HG02970 (cell line): ENCODE measurements around the gene FAM13B.
A peak's percentile ranks its signal among the peaks of the same experiment; 100 is the strongest.
"Not testable (repeated sequence)": the region's sequence is repeated elsewhere in the genome, so short reads cannot be mapped to it uniquely, and the experiment has no call there.

ENCODE experiments used
- ATAC-seq: cut with Tn5 transposase; IDR thresholded peaks from one replicate; pipeline ENCODE4 v1.9.1; 2021; ENCODE audit warnings: mild to moderate bottlenecking, moderate library complexity, moderate number of reproducible peaks; ENCODE audit not compliant: unreplicated experiment, low FRiP score

Gene FAM13B

GRCh38 chr5:138032572-138033385 lies at the start of gene FAM13B:
FAM13B (minus strand) TSS chr5:138033079; CDS start chr5:138019111, 13,968 bp downstream.
- ATAC-seq, result peak; percentile 48

GRCh38 chr5:138082033-138082432 lies 49.2 kb upstream of the FAM13B start:
- no peak for ATAC-seq

- ATAC-seq, result no peak
Observed at GRCh38 chr5:138078006-138078643, 45.2 kb upstream of the FAM13B start.

GRCh38 chr5:138077064-138077696 lies 44.3 kb upstream of the FAM13B start:
- no peak for ATAC-seq

- ATAC-seq, result not testable (repeated sequence)
Observed at GRCh38 chr5:138070026-138070425, 37.1 kb upstream of the FAM13B start.

GRCh38 chr5:138068742-138069600 lies 36.1 kb upstream of the FAM13B start:
- no peak for ATAC-seq

GRCh38 chr5:138067945-138068344 lies 35.1 kb upstream of the FAM13B start:
- no peak for ATAC-seq

- ATAC-seq, result no peak
Observed at GRCh38 chr5:138065102-138065501, 32.2 kb upstream of the FAM13B start.

- ATAC-seq, result no peak
Observed at GRCh38 chr5:138064526-138064925, 31.6 kb upstream of the FAM13B start.

GRCh38 chr5:138054847-138055558 lies 22.1 kb upstream of the FAM13B start:
- ATAC-seq, result no peak

GRCh38 chr5:138054206-138054605 lies 21.3 kb upstream of the FAM13B start:
- ATAC-seq, result no peak

GRCh38 chr5:138053554-138053953 lies 20.7 kb upstream of the FAM13B start:
- no peak for ATAC-seq

GRCh38 chr5:138052718-138053117 lies 19.8 kb upstream of the FAM13B start:
- not testable (repeated sequence) for ATAC-seq

GRCh38 chr5:138051441-138052296 lies 18.8 kb upstream of the FAM13B start:
- no peak for ATAC-seq

GRCh38 chr5:138045283-138045682 lies 12.4 kb upstream of the FAM13B start:
- not testable (repeated sequence) for ATAC-seq

- no peak for ATAC-seq
Observed at GRCh38 chr5:138038826-138039225, 5.9 kb upstream of the FAM13B start.

- ATAC-seq, result no peak
Observed at GRCh38 chr5:138037907-138038633, 5.2 kb upstream of the FAM13B start.

GRCh38 chr5:138037271-138037670 lies 4.4 kb upstream of the FAM13B start:
- ATAC-seq, result no peak
